Endothelial cell of umbilical vein (primary cell): ENCODE results near the gene ALDH5A1.

Source experiments
- EZH2 ChIP-seq: IDR thresholded peaks from 2 replicates; pipeline ENCODE4 v1.6.1; 2012; ENCODE audit warnings: borderline replicate concordance, low read depth, mild to moderate bottlenecking, moderate library complexity, low read length, inconsistent platforms; ENCODE audit not compliant: severe bottlenecking
- MYC ChIP-seq: IDR thresholded peaks from one replicate; pipeline ENCODE4 v1.6.1; 2011; ENCODE audit warnings: mild to moderate bottlenecking, low read depth, low read length
- POLR2A ChIP-seq: IDR thresholded peaks from 2 replicates; pipeline ENCODE4 v1.6.1; 2012; ENCODE audit warnings: low read depth, mild to moderate bottlenecking, control low read depth, low read length
- POLR2AphosphoS5 ChIP-seq: IDR thresholded peaks from 2 replicates; pipeline ENCODE4 v1.6.1; 2012; ENCODE audit warnings: low read depth, mild to moderate bottlenecking, control low read depth, low read length, moderate library complexity; ENCODE audit not compliant: insufficient read depth
- TF ChIP-seq, protein P1 (sequence below), 2 donors: IDR thresholded peaks; 1 replicate in 1 of 2; 2 replicates in 1 of 2; pipeline ENCODE4 v1.5.1; 2011; ENCODE audit warnings: low read length in 2 of 2, mild to moderate bottlenecking in 2 of 2, moderate library complexity in 2 of 2, control low read depth in 1 of 2, inconsistent platforms in 1 of 2, low read depth in 1 of 2; ENCODE audit not compliant: insufficient read depth in 1 of 2; ENCODE audit errors: extremely low read depth in 1 of 2
- TF ChIP-seq, protein P2 (sequence below): IDR thresholded peaks from 2 replicates; pipeline ENCODE4 v1.6.1; 2011; ENCODE audit not compliant: insufficient read depth, insufficient read length

DNA sequence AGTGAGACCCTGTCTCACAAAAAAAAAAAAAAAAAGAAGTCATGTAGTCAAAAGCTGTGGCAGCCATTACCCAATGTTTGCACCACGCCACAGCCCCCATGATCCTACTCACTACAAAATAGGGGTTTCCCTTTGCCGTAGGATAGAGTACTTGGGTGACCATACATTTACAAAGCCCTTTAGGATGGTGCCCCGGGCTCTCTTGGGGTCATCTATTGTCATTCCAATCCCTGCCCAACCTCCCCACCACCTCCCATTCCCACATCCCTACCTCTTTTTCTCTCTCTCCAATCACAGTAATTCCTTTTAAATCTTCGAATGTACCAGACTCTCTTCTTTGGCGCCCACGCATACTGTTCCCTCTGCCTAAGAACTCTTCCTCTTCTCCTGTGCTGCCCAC, 76.6 kb downstream of the ALDH5A1 start:
- TF ChIP-seq, protein P1, sequence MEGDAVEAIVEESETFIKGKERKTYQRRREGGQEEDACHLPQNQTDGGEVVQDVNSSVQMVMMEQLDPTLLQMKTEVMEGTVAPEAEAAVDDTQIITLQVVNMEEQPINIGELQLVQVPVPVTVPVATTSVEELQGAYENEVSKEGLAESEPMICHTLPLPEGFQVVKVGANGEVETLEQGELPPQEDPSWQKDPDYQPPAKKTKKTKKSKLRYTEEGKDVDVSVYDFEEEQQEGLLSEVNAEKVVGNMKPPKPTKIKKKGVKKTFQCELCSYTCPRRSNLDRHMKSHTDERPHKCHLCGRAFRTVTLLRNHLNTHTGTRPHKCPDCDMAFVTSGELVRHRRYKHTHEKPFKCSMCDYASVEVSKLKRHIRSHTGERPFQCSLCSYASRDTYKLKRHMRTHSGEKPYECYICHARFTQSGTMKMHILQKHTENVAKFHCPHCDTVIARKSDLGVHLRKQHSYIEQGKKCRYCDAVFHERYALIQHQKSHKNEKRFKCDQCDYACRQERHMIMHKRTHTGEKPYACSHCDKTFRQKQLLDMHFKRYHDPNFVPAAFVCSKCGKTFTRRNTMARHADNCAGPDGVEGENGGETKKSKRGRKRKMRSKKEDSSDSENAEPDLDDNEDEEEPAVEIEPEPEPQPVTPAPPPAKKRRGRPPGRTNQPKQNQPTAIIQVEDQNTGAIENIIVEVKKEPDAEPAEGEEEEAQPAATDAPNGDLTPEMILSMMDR (IDR thresholded peaks at IDR 0.05; ENCODE audit: extremely low read depth in 1 of 2, insufficient read depth in 1 of 2, low read depth in 1 of 2, low read length in 2 of 2) = no peak
- TF ChIP-seq MYC = no peak
- TF ChIP-seq POLR2AphosphoS5 = no peak
- TF ChIP-seq EZH2 = no peak
- no peak for TF ChIP-seq POLR2A
- TF ChIP-seq, protein P2, sequence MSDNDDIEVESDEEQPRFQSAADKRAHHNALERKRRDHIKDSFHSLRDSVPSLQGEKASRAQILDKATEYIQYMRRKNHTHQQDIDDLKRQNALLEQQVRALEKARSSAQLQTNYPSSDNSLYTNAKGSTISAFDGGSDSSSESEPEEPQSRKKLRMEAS = no peak
